K562 (cell line): ENCODE measurements around the gene VEGFB. TPM values are rescaled to one million over a fixed set of nuclear protein-coding genes. Genes with fewer than 3 reads are reported as not detected.

ENCODE experiments used
- ADNP ChIP-seq: fragments of 200-800 bp; sonication (Bioruptor generic); IDR thresholded peaks from 2 replicates; pipeline ENCODE4 v1.6.1; 2016; ENCODE audit warnings: missing genetic modification characterization, missing compliant biosample characterization
- BCOR ChIP-seq: fragments of 450-650 bp; IDR thresholded peaks from 2 replicates; pipeline ENCODE4 v1.6.1; 2016
- BRF1 ChIP-seq: IDR thresholded peaks from 3 replicates; pipeline ENCODE4 v1.6.1; 2011; ENCODE audit warnings: borderline replicate concordance, mild to moderate bottlenecking; ENCODE audit not compliant: insufficient read length; ENCODE audit errors: extremely low read depth
- CREB1 ChIP-seq, 2 experiments: sonication (generic) in 1 of 2; formaldehyde crosslinking in 1 of 2; IDR thresholded peaks; 2 replicates each; pipeline versions ENCODE4 v1.6.1 to v1.8.0; 2012 to 2022; ENCODE audit warnings: inconsistent platforms in 1 of 2, mild to moderate bottlenecking in 1 of 2, missing genetic modification reagents in 1 of 2, moderate library complexity in 1 of 2
- FOS ChIP-seq: IDR thresholded peaks from 3 replicates; pipeline ENCODE4 v1.6.1; 2011; ENCODE audit not compliant: insufficient read length; ENCODE audit errors: extremely low read depth
- JUND ChIP-seq, 2 experiments: IDR thresholded peaks; 2 replicates in 1 of 2; 3 replicates in 1 of 2; pipeline ENCODE4 v1.6.1; 2011; ENCODE audit warnings: borderline replicate concordance in 2 of 2, low read depth in 2 of 2, low read length in 2 of 2, improper control_type of control experiment in 1 of 2, missing biosample characterization in 1 of 2, missing genetic modification characterization in 1 of 2, missing genetic modification reagents in 1 of 2
- NFATC3 ChIP-seq: fragments of 450-650 bp; IDR thresholded peaks from 2 replicates; pipeline ENCODE4 v1.6.1; 2017; ENCODE audit warnings: mild to moderate bottlenecking
- POLR2B ChIP-seq: fragments of 450-650 bp; IDR thresholded peaks from 2 replicates; pipeline ENCODE4 v1.6.1; 2018; ENCODE audit warnings: low read depth; ENCODE audit not compliant: partially characterized antibody
- RBFOX2 ChIP-seq: fragments of 200-400 bp; formaldehyde crosslinking; IDR thresholded peaks from 2 replicates; pipeline ENCODE4 v1.6.1; 2017; ENCODE audit warnings: low read depth, mild to moderate bottlenecking, low read length, moderate library complexity
- SP2 ChIP-seq: IDR thresholded peaks from 2 replicates; pipeline ENCODE4 v1.6.1; 2011; ENCODE audit warnings: mild to moderate bottlenecking, low read depth, low read length, moderate library complexity; ENCODE audit not compliant: poor library complexity, severe bottlenecking; ENCODE audit errors: extremely low read depth
- SREBF1 ChIP-seq: fragments of 150-350 bp; IDR thresholded peaks from 2 replicates; pipeline ENCODE4 v1.6.1; 2014; ENCODE audit warnings: antibody characterized with exemption, low read depth, low read length, borderline replicate concordance
- SRSF1 ChIP-seq: fragments of 200-400 bp; formaldehyde crosslinking; IDR thresholded peaks from 2 replicates; pipeline ENCODE4 v1.6.1; 2017; ENCODE audit warnings: mild to moderate bottlenecking, low read depth, low read length, moderate library complexity
- polyA plus RNA-seq, 8 experiments: library from polyadenylated mRNA; depleted of rRNA in 4 of 8; stranded (reverse) in 5 of 8; unstranded in 3 of 8; fragments of >200 nt; fragmentation: Nextera tagmentation in 2 of 8; fragmentation: Illumina TruSeq in 1 of 8; extraction: Ambion mirVana in 2 of 8; extraction: Trizol in 1 of 8; gene quantifications; 2 replicates each; pipeline versions ENCODE4 v1.2.1 to v1.2.3, GENCODE V29; 2011 to 2014; ENCODE audit warnings: inconsistent platforms in 1 of 8, missing spikeins in 1 of 8
- total RNA-seq, 7 experiments: library from RNA; depleted of rRNA in 6 of 7; stranded (reverse); fragments of >200 nt in 6 of 7; fragmentation: Illumina TruSeq in 2 of 7; extraction: Trizol in 2 of 7; gene quantifications; 2 replicates each; pipeline versions ENCODE4 v1.2.1 to v1.2.3, GENCODE V29; 2011 to 2021; ENCODE audit warnings: low replicate concordance in 1 of 7
- TF ChIP-seq, protein P1 (sequence below), 3 experiments: fragments of 200-800 bp in 1 of 3; fragments of 250-450 bp in 1 of 3; fragments of 450-650 bp in 1 of 3; sonication (Bioruptor Pico) in 1 of 3; sonication (Bioruptor generic) in 1 of 3; formaldehyde crosslinking in 1 of 3; IDR thresholded peaks; 2 replicates each; pipeline versions ENCODE4 v1.6.1 to v1.8.0; 2016 to 2022; ENCODE audit warnings: mild to moderate bottlenecking in 2 of 3, missing genetic modification characterization in 2 of 3, missing compliant biosample characterization in 1 of 3, moderate library complexity in 1 of 3
- TF ChIP-seq, protein P2 (sequence below): sonication (generic); formaldehyde crosslinking; IDR thresholded peaks from 2 replicates; pipeline ENCODE4 v1.8.0; 2022; ENCODE audit warnings: missing genetic modification reagents, mild to moderate bottlenecking, moderate library complexity, borderline replicate concordance
- TF ChIP-seq, protein P3 (sequence below): fragments of 250-450 bp; sonication (Bioruptor Pico); IDR thresholded peaks from 2 replicates; pipeline ENCODE4 v1.4.0; 2020; ENCODE audit warnings: mild to moderate bottlenecking, moderate library complexity

The VEGFB gene
- total and polyA plus RNA-seq, 9 of the 15 experiments (the other 6 are each of a cell fraction or from before 2014, with no cell fraction given): 11.0 to 83.4 (median 25.7) TPM

DNA sequence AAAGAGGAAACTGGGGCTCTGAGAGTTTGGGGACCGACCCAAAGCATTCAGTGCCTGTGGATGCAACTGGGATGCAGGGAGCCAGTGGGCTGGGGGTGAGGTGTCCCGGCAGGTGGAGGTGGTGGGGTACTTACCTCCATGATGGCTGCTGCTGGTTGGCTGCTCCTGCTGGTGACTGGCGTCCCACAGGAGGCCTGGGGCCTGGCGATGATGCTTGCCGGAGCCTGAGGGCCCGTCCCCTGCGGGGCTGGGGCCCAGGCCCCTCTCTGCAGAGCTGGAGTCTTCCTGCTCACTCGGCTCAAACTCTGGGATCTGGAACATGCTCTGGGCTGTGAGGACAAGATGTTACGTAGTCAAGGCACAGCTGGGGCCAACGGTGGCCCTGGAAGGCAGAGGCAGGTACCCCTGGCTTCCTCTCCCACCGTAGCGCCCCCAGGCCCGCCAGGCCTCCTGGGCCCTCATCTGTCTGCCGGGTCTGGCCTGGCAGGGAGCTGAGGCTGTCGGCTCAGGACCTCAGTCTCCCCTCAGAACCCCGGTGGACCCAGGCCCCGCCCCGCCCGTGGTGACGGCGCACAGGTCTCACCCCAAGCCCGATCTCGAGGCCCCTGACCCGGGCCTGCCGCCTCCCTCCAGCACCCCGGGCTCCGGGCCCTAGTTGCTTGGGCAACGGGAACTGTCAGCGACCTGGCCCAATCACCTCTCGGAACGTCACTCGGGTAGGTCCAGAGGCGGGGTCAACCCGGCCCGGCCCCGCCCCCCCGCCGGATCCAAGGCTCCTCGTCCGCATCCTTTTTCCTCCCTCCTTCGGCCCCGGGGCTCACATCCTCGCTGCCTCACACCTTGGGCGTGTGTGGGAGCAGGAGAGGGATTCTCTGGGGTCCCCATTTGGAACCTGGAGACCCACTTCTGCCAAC, 49.9 kb downstream of the VEGFB start, which contains the start of gene BAD (continued):
- peak; percentile 78 for TF ChIP-seq CREB1 (IDR thresholded peaks at IDR 0.05)
- peak; percentile 91 for TF ChIP-seq CREB1 (CRISPR knock-in tag; IDR thresholded peaks at IDR 0.05)
- no peak for TF ChIP-seq SRSF1
- peak; percentile 51 for TF ChIP-seq FOS
- TF ChIP-seq BCOR: no peak
- peak; percentile 48 for TF ChIP-seq JUND (IDR thresholded peaks at IDR 0.05; ENCODE audit: borderline replicate concordance, low read depth, low read length)
- no peak for TF ChIP-seq JUND (tag; IDR thresholded peaks at IDR 0.05; ENCODE audit: borderline replicate concordance, low read depth, low read length)
- TF ChIP-seq, protein P1, sequence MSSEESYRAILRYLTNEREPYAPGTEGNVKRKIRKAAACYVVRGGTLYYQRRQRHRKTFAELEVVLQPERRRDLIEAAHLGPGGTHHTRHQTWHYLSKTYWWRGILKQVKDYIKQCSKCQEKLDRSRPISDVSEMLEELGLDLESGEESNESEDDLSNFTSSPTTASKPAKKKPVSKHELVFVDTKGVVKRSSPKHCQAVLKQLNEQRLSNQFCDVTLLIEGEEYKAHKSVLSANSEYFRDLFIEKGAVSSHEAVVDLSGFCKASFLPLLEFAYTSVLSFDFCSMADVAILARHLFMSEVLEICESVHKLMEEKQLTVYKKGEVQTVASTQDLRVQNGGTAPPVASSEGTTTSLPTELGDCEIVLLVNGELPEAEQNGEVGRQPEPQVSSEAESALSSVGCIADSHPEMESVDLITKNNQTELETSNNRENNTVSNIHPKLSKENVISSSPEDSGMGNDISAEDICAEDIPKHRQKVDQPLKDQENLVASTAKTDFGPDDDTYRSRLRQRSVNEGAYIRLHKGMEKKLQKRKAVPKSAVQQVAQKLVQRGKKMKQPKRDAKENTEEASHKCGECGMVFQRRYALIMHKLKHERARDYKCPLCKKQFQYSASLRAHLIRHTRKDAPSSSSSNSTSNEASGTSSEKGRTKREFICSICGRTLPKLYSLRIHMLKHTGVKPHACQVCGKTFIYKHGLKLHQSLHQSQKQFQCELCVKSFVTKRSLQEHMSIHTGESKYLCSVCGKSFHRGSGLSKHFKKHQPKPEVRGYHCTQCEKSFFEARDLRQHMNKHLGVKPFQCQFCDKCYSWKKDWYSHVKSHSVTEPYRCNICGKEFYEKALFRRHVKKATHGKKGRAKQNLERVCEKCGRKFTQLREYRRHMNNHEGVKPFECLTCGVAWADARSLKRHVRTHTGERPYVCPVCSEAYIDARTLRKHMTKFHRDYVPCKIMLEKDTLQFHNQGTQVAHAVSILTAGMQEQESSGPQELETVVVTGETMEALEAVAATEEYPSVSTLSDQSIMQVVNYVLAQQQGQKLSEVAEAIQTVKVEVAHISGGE (CRISPR knock-in tag; IDR thresholded peaks at IDR 0.05): peak in 2 of 3 experiments; percentile 39 to 92; a peak in 3 of 6 replicates
- no peak for TF ChIP-seq ADNP
- TF ChIP-seq, protein P2, sequence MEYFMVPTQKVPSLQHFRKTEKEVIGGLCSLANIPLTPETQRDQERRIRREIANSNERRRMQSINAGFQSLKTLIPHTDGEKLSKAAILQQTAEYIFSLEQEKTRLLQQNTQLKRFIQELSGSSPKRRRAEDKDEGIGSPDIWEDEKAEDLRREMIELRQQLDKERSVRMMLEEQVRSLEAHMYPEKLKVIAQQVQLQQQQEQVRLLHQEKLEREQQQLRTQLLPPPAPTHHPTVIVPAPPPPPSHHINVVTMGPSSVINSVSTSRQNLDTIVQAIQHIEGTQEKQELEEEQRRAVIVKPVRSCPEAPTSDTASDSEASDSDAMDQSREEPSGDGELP (CRISPR knock-in tag): peak; percentile 48
- no peak for TF ChIP-seq SREBF1
- TF ChIP-seq POLR2B: peak; percentile 57
- TF ChIP-seq RBFOX2: peak; percentile 74
- no peak for TF ChIP-seq NFATC3
- TF ChIP-seq, protein P3, sequence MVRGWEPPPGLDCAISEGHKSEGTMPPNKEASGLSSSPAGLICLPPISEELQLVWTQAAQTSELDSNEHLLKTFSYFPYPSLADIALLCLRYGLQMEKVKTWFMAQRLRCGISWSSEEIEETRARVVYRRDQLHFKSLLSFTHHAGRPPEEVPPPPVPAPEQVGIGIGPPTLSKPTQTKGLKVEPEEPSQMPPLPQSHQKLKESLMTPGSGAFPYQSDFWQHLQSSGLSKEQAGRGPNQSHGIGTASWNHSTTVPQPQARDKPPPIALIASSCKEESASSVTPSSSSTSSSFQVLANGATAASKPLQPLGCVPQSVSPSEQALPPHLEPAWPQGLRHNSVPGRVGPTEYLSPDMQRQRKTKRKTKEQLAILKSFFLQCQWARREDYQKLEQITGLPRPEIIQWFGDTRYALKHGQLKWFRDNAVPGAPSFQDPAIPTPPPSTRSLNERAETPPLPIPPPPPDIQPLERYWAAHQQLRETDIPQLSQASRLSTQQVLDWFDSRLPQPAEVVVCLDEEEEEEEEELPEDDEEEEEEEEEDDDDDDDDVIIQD (CRISPR knock-in tag): no peak
- no peak for TF ChIP-seq BRF1
- TF ChIP-seq SP2: peak; percentile 71
